Activated CD4-positive, alpha-beta T cell treated with anti-CD3 and anti-CD28 coated beads for 4 hours (primary cell): ENCODE results near the gene VSIG10L2.
"Not testable (repeated sequence)": the region's sequence is repeated elsewhere in the genome, so short reads cannot be mapped to it uniquely, and the experiment has no call there.

Experiments used
- DNase-seq, 2 donors: peaks; one replicate each; pipeline ENCODE4 v3.0.0-alpha.2; 2020

VSIG10L2 gene

DNA sequence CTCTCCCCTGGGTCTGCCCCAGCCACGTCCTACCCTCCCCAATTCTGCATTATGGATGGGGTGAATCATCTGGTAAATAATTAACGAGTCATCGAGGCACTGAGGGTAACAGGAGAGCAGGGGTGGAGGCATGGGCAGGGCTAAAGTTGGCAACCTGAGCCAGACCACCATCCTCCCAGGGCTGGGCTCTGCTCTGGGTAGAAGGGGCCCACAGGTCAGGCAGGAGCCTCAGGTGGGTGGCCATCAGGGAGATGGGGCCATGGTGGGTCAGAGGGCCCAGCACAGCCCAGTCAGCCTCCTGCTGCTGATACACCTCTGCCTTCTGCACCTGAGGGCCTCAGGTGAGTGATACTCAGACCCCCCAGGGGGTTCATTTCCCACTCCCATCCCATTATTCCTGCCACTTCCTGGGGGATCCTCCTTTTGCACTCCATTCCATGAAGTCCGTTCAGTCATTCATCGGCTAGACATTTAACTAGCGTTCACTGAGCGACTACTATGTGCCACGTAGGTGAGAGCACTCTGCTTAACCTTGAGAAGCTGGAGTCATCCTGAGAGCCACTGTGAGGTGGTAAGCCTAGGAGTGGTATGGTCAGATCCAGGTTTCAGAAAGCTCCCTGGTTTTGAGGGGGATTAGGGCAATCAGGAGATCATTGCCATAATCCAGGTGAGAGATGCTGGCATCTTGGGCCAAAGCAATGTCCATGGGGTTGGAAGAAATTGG, at the start of gene VSIG10L2:
Gene VSIG10L2, plus strand, starts transcription at position 248 of the 724 bp plus-strand sequence. Its CDS starts 12 bp downstream, at position 260.
- no peak for DNase-seq

DNA sequence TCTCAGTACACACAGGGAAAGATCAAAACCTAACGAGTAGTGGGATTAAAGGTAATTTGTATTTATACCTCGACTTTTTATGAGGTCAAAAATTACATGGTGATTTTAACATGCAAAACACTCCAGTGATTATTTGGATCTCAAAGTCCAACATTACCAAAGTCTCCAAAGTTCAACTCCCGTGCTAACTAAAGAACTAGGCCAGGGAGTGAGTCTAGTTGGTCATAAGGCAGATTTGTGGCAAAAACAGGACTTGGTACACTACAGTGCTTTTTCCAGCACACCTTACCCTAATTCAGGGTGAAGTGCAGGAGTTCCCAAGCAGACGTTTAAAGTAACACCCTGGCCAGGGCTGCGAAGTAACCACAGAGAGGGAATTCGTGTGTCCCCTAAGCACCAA, 44.0 kb upstream of the VSIG10L2 start:
- DNase-seq: no peak

- no peak for DNase-seq
Observed at GRCh38 chr11:125902277-125902926, 43.4 kb upstream of the VSIG10L2 start.

- peak; percentile 88 to 89 for DNase-seq
Observed at GRCh38 chr11:125902927-125903710, 42.7 kb upstream of the VSIG10L2 start, which contains the start of gene PUS3. PUS3 (minus strand) TSS chr11:125903206; CDS start chr11:125896284, 6,922 bp downstream.

DNA sequence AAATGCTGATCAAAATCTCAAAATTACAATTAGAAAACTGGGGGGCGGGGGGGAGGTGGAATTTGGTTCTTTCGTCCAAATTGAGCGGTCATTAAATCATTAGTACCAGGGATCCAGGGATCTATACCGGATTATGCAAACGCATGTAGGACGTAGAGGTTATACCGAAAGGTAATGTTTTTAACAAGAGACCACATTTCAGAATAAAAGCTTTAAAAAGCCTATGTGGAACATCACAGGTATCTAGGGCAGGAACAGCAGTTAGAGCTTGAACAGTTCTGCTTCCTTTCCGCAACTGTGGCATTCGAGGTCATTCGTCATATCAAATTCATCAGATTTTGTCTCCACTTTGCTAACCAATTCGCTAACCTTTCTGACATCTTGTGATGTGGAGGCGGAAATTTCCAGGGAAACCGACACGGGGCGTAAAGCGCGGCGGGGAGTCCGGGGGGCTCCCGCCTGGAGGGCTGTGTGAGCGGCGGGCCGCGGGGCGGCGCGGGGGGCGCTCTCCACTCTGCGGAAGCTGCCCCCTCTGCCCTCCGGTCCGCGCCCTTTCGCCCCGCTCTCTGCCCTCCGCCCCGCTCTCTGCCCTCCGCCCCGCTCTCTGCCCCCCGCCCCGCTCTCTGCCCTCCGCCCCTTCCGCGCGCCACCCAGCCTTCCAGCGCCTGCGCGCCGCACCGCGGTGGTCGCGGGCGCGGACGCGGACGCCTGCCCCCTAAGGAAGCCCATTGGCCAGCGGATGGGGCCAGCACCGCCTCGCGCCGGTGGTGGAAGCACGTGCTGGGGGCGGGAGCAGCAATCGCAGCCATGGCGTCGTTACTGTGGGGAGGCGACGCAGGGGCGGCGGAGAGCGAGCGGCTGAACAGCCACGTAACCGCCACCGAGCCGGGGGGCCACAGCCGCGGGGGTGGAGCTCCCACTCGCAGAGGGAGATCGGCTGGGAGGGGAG, 41.9 kb upstream of the VSIG10L2 start, which contains the start of gene DDX25:
Gene DDX25, plus strand, starts transcription at position 798 of the 949 bp plus-strand sequence. Its CDS starts 10 bp downstream, at position 808.
- peak in 1 of 2 donors; percentile 10 for DNase-seq

DNA sequence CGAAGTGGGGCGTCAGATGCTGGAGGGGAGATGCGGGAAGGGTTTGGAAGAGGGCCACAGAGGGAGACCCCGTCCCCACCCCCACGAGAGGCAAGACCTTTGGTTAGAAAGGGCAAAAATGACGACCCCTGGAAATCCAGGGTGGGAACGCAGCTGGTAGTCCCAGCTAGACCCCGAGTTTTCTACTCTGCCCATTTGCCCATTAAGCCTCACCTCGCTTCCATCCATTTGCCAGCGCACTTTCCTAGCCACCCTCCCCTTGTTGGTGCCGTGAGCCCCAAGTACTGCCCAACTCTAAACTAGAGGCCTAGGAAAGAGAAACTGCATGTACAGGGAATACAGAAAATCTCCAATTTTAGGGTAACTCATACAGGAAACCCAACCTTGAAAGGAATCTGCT, 41.2 kb upstream of the VSIG10L2 start:
- no peak for DNase-seq

DNA sequence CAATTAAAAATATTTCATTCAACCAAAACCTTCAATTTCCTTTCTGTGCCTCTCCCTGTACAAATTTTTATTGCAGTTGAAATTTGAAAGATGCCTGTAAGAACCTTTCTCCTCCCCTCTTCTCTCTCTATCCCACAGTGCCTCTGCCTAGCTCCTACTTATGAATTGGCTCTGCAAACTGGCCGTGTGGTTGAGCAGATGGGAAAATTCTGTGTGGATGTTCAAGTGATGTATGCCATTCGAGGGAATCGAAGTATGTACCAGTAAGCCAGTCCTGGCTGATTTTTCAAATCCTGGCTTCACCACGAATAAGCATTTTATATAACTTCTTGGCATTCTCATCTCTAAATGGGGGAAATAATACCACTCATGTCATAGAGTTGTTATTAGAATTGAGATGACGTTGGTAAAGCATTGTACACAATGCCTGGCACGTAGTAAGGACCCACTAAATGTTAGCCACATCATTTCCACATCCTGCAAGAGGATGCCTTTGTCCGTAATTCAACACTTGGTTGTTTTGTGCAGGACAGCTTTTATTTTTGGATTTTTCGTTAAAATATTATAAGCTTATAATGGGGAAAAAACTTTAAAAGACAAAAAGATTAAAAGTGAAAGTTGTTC, 35.5 kb upstream of the VSIG10L2 start:
- no peak for DNase-seq

- DNase-seq: not testable (repeated sequence)
Observed at GRCh38 chr11:125914601-125915000, 31.2 kb upstream of the VSIG10L2 start.

GRCh38 chr11:125916683-125917347, 29.0 kb upstream of the VSIG10L2 start:
- no peak for DNase-seq

DNA sequence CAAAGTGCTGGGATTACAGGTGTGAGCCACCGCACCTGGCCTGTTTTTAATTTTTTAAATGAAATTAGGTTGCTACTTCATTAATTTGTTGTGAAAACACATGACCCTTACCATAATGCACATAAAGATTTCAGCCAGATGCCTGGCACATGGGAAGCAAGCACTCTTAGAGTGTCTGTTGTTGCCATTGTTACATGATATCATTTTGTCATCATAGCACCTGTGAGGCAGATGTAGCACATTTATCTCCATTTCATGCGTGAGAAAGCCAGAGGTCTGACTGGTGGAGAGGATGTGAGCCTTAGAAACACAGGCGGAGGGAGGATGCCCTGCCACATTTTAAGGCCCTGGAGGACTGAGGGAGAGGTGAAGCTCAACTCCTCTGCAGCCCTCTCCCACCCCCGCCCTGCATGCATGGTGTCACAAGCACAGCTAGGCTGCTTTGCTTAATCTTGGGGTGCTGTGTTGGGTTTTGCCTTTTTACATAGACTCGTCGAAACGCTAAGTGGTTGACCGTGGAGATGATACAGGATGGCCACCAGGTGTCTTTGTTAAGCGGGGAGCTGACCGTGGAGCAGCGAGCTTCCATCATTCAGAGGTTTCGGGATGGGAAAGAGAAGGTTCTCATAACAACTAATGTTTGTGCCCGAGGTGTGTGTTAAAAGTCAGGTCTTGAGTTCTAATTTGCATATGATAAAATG, 27.6 kb upstream of the VSIG10L2 start:
- no peak for DNase-seq

DNA sequence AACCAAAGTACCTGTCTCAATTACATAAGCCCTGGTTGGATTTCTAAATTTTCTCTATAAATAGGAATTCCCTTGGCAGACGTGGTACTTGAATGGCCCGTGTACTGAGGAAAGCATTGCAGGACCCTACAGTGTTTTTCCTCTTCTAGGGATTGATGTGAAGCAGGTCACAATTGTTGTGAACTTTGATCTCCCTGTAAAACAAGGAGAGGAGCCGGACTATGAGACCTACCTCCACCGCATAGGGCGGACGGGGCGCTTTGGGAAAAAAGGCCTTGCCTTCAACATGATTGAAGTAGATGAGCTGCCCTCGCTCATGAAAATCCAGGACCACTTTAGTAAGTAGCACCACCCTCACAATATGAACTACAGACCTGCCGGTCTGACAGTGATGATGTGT, 24.8 kb upstream of the VSIG10L2 start:
- no peak for DNase-seq

- DNase-seq: no peak
Observed at GRCh38 chr11:125922156-125922555, 23.7 kb upstream of the VSIG10L2 start.

DNA sequence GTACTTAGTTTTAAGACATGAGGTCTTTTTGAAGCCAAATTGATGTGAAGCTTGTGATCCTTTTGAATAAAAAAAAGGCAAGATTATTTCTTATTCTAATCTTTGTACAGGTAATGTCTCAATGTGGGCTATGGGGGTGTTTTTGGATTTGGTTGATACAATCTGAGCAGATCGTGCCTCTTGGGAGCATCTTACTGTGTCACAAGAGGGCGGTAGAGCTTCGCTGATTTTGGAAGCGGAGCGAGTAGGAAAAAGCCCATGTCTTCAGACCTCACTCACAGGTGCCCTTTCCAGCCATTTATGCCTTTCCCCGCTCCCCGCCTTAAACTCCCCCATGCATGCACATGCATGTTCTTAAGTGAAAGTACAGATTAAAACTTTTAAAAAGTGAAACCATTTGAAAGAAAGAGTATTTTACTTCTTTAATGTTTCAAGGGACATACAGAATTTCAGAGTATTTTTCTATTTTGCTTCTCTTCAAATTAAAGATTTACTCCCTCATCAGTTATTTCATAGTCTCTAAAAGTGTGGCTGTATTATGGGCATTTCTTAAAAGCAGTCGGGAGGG, 22.7 kb upstream of the VSIG10L2 start:
- DNase-seq: peak; percentile 13 to 56

- no peak for DNase-seq
Observed at GRCh38 chr11:125923633-125924032, 22.2 kb upstream of the VSIG10L2 start.

DNA sequence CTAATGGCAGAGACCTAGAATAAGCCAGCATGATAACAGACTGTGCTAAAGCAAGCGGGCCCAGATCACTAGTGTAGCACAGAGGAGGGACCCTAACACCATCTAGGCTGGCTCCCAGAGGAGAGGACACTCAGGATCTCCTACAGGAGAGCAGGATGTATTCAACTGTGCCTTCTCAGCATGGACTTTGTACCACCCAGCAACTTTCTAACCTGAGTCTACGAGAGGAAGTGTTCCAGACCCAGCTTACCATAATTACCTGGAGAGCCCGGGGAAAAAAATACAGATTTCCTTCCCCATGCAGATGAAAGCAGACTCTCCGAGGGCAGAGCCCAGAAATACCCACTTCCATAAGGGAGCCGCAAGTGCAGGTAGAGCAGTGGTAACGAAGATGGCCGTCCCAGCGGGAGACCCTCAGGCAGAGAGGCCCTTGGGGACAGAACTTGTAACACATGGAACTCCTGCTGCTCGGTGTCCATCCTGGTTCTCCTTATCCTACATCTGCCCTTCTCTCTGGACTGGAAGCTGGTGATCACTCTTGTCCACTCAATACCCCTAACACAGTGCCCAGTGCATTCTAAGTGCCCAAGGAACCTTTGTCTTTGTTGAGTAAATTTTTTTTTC, 21.3 kb upstream of the VSIG10L2 start:
- no peak for DNase-seq

- DNase-seq: no peak
Observed at GRCh38 chr11:125925247-125925740, 20.6 kb upstream of the VSIG10L2 start.

- no peak for DNase-seq
Observed at GRCh38 chr11:125925804-125926203, 20.0 kb upstream of the VSIG10L2 start.

GRCh38 chr11:125926682-125927081, 19.2 kb upstream of the VSIG10L2 start:
- no peak for DNase-seq

DNA sequence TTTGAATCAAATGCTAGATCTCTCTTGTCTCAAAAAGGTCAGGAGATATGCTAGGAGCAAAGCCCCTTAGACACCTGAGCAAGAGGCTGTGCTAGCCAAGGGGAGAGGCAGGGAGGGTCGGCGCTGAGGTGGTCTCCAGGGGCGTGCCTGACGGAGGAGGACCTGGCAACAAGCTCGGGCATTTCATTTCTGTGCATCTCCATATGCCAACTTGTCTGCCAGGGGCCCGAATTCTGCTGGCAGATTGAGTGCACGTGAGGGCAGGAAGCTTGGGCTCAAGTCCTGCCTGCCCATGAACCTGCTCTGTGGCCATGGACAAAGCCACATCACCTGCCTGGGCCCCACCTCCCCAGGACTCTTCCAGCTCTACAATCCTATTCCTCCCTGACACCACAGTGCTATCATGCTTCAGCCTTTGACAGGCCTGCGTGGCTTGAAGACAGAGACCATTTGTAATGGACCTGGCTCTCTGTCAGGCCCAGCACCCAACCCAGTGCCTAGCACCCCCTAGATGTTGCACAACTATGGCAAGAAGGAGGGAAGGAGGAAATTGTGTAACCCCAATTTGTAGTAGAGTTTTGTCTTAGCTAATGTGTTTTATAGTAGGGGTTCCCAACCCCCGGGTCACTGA, 16.3 kb upstream of the VSIG10L2 start:
- DNase-seq: no peak
